ENCODE data around the gene CD22.
"Not testable (repeated sequence)": the region's sequence is repeated elsewhere in the genome, so short reads cannot be mapped to it uniquely, and the experiment has no call there.

CD22 gene

DNA sequence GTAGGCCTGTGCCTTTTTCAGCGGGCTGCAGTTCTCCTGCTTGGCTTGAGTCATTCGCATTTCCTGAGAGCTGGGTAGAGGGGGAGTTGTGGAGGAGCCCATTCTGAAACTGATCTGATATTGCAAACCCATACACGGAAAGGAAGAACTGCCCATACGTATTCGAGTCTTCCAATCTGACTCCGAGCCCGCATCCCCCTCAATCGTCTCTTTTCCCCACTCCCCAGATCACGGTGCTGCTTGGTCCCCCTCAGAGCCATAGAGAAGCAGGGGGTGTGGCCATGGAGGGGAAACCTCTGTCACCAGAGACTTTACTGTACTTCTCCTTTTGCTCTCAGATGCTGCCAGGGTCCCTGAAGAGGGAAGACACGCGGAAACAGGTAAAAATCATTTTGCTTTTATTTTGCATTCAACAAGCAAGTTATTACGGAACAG is at the start of gene CD22:
Gene CD22 (plus strand): TSS at position 337 of the 435 bp plus-strand sequence. CDS start 2,854 bp downstream, outside the sequence.
- no peak for DNase-seq

DNA sequence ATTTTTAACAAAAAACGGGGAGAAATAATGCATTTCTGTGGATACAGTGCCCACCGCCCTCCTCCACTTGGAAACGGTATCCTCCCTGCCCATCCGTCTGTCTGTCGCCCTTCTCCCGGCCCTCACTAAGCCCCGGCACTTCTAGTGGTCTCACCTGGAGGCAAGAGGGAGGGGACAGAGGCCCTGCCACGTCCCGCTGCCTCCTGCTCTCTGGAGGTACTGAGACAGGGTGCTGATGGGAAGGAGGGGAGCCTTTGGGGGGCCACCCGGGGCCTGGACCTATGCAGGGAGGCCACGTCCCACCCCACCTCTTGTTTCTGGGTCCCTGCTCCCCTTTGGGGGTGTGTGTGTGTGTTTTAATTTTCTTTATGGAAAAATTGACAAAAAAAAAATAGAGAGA is 49.6 kb upstream of the CD22 start:
- no peak for DNase-seq

DNA sequence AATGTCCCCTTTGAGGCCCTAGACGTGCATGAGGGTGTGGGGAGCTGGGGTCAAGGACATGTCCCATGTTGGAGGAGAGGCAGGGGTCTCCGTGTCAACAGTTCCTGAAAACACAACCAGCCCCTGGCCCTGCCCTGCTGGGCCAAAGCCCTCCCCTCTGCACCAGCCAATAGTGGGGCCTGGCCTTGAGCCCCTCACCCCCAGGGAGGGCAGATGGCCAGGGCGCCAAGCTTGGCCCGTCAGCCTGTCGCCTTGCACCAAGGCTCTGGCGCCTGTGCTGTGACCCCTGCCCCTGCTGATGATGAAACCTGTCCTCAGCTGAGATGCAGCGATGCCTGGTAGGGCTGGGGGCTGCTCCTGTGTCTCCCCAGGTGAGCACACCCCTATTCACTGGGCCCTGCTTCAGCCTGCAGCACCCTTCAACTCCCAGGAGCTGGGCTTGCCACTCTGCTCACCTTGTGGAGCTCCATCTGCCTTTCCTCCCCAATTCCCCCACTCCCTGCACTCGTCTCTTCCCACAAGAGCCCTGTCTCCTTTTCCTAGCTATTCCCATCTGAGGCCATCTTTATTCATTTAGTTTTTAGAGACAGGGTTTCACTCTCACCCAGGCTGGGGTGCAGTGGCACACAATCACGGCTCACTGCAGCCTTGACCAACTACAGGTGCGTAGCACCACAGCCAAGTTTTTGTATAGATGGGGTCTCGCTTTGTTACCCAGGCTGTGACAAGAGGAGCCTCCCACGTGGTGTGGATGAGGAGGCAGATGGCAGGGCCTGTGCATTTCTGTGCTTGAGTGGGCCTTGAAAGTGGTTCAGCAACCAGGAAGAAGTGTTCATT is 48.8 kb upstream of the CD22 start:
- no peak for DNase-seq

DNA sequence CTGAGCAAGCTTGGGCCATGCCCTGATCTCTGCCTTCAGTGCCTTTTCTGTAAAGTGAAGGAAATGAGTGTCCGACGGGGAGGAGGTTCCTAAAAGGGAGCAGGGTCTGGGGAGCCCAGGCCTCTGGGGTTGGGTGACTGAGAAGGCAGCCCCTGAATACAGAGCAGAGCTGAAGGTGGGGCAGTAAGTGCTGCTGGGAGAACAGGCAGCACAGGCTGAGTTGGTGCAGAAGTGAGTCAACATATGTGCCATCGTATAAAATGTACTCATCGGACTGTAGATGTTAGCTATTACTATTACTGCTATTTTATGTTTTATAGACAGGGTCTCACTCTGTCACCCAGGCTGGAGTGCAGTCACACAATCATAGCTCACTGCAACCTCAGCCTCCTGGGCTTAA is 47.7 kb upstream of the CD22 start:
- DNase-seq, result no peak

DNA sequence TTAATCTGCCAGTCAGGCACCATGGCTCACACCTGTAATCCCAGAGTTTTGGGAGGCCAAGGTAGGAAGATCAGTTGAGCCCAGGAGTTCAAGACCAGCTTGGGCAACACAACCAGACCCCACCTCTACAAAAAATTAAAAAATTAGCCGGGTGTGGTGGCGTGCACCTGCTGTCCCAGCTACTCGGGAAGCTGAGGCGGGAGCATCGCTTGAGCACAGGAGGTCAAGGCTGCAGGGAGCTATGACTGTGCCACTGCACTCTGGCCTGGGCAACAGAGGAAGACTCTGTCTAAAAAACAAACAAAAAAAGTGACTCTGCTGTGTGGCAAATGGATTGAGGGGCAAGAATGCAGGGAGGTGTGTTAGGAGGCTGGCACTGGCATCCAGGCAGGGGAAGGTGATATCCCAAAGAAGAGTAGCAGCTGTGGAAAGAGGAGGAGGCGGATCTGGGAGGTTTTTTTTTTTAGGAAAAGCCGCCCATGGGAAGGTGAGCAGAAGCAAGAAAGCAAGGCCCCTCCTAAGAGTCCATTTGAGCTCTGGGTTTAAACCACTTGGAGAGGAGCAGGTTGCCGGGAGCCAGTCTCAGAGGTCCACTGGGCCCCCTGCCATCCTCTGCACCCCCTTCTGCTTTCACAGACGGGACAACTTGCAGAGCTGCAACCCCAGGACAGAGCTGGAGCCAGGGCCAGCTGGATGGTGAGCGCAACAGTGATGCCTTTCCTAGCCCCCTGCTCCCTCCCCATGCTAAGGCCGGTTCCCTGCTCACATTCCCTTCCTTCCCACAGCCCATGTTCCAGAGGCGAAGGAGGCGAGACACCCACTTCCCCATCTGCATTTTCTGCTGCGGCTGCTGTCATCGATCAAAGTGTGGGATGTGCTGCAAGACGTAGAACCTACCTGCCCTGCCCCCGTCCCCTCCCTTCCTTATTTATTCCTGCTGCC is 44.6 kb upstream of the CD22 start:
- no peak for DNase-seq

DNA sequence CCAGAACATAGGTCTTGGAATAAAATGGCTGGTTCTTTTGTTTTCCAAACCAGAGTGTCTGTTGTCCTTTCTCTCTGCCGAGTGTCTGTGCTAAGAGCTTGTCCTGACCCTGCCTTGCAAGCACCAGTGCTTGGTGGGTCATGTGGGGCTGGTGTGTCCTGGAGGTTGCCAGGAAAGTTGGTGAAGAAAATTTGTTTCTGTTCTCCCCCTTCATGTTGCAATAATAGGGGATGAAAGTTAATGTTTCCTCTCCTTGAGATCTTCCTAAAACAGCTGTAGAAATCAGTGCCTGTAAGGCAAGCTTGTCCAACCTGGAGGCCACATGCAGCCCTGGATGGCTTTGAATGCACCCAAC is 43.9 kb upstream of the CD22 start:
- no peak for DNase-seq

DNA sequence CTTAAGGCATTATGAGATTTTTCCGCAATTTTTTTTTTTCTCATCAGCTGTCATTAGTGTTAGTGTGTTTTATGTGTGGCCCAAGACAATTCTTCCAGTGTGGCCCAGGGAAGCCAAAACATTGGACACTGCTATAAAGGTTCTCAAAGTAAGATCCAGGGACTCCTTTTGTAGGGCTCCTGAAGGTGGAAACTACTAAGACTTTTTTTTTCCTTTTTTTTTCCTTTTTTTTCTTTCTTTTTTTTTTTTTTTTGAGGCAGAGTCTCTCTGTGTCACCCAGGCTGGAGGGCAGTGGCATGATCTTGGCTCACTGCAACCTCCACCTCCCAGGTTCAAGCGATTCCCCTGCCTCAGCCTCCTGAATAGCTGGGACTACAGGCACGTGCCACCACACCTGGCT is 43.5 kb upstream of the CD22 start:
- DNase-seq, result not testable (repeated sequence)

DNA sequence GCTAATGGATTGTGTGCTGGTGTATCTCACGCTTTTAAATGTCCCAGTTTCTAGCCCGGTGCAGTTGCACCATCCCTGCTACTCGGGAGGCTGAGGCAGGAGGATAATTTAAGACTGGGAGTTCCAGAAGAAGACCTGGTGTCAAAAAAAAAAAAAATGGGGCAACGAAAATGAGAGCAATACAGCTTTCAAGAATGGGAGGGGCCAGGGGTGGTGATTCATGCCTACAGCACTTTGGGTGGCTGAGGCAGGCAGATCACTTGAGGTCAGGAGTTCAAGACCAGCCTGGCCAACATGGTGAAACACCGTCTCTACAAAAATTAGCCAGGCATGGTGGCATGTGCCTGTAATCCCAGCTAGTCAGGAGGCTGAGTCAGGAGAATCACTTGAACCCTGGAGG is 42.9 kb upstream of the CD22 start:
- not testable (repeated sequence) for DNase-seq

DNA sequence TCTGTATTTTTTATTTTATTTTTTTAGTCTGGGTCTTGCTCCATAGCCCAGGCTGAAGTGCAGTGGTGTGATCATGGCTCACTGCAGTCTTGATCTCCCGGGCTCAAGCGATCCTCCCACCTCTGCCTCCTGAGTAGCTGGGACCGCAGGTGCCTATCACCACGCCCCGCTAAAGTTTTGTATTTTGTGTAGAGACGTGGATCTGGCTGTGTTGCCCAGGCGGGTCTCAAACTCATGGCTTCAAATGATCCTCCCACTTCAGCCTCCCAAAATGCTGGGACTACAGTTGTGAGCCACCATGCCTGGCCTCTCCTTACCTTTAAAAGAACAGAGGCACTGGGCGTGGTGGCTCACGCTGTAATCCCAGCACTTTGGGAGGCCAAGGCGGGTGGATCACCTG is 41.3 kb upstream of the CD22 start:
- no peak for DNase-seq

DNA sequence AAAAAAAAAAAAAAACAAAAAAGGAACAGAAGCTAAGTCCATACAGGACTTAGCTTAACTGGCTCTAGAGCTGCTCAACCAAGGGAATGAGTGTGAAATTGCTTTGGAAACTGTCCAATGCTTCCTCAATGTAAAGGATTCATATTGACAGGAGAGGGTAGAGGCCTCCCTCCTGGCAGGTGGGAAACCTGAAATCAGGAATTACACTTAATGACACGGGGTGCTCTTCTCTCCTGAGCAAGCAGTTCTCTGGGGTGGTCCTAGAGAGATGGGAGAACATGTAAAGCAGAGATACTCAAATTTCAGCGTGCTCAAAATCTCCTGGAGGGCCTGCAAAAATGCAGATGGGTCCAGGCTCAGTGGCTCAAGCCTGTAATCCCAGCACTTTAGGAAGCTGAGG is 40.7 kb upstream of the CD22 start:
- no peak for DNase-seq

DNA sequence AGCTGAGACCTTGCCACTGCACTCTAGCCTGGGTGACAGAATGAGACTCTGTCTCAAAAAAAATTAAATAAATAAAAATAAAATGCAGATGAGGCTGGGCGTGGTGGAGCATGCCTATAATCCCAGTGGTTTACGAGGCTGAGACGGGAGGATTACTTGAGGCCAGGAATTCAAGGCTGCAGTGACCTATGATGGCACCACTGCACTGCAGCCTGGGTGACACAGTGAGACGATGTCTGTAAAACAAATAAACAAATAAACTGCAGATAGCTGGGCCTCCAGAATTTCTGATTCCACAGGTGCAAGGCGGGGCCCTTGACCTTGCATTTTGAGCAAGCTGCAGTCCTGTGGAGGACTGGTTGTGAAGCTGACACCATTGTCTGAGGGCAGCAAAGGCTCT is 40.1 kb upstream of the CD22 start:
- no peak for DNase-seq

DNA sequence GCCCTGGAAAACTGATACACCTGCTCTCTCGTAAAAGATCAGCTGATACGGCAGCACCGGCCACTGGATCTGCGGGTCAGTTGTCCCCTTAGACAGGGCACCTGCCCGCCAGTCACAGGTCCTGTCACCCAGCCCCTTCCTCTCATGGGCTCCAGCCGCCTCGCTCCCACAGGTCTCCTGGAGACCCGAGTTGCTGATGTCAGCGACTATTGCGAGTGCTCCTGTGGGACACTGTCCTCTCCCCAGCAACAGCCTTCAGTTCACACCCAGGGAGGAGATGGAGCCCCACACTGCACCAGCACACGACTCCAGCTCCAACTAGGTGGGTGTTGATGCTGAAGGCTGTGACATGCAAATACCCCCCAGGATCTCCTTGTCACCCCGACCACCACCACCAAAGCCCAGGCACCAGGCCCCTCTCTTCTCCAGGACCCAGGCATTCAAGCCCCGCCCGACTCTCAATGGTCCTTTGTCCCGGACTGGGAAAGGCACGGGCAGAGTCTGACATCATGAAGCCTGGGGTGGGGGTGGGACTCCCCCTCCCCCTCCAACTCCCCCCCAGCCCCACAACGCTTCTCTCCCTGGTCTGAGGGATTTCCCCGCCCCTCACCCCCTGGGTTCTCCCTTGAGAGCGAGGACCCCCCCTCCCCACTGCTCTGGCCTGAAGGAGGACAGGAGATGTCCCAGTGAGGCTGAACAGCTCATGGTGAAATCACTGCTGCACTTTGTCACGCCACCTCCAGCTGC is 38.4 kb upstream of the CD22 start:
- DNase-seq, result no peak

DNA sequence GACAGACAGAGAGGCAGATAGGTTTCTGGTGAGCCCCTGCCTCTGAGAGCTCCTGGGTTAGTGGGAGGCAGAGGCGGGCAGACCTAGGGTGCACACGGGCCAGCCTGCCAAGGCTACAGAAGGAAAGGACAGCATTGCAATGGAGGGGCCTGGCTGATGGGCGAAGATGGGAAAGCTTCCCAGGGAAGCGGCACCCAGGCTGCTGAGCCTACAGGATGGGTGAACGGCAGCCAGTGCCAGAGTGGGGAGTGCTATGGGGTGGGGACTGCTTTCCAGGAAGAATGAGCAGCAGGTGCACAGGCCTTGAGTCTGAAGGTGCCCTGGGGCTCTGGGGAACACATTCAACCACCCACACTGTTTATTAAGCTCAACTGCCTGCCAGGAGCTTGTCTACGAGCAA is 37.7 kb upstream of the CD22 start:
- DNase-seq, result no peak

DNA sequence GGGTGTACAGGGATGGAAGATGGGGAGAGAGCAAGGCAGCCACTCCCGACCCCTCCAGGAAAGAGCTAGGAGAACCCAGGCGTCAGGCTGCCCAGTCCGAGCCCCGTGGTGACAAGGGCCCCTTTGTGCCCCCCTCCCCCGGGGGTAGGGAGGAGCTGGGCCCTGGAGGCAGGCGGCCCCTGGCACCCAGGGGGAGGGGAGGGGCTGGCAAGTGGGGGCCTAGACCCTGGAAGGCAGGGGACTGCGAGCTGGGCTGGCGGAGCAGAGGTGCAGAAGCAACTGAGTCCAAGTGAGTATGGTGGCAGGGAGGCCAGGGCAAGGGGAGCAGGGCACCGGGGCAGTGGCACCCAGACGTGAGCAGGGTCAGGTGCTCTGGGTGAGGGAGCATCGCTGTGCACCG is 37.1 kb upstream of the CD22 start, which contains the start of gene MAG:
Gene MAG (plus strand): TSS at position 246 of the 400 bp plus-strand sequence. CDS start 3,248 bp downstream, outside the sequence.
- DNase-seq, result no peak

DNA sequence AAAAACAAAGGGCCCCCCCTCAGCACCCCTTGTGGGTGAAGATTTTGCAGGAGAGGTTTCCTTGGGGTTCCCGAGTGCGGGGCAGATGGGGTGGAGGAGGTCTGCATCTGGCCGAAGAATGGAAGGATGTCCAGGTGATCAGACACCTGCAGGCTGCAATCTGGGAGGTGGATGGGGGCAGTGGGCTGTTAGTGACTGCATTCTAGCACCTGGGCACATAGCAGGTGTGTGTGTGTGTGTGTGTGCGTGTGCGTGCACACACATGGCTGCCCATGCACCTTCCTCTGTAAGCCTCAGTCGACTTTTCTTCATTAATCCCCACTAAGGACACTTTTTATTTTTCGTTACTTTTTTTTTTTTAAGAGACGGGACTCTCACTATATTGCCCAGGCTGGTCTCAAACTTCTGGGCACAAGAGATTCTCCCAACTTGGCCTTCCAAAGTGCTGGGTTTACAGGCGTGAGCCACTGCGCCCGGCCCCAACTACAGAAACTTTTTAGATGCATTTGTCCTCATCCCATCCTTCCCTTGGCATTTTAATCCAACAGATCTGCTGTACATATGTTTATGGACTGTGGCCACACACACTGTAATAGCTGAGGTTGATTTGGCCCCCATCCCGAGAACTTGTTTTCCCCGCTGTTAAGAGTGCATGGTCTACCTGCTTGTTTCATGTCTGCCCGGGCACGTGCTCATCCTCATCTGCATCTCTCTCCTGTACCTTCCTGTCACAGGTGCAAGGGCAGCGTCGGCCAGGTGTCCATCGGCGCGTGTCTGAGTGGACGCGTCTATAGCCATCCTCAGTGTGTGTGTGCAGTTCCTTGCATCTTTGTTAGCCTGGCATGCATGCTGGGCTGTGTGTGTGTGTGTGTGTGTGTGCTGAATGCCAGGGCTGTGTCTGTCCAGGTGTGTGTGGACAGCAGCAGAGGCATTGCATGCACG is 36.3 kb upstream of the CD22 start:
- DNase-seq, result no peak

DNA sequence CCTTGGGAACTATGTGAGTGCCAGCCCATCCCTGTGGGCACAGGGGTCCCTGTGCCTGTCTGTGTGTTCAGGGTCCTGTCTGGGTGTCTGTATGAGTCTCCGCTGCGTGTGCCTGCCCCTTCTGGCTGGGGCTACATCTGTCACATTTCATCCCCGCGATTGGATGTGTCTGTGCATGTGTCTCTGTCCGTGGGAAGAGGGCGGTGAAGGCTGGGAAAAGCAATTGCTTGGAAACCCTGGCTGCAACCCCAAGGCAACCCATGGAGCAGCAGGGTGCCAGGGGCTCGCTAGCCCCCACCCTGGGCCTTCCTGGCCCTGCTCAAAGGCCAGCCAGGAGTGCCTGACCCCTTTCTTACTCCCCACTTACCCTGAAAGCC is 35.6 kb upstream of the CD22 start:
- no peak for DNase-seq

DNA sequence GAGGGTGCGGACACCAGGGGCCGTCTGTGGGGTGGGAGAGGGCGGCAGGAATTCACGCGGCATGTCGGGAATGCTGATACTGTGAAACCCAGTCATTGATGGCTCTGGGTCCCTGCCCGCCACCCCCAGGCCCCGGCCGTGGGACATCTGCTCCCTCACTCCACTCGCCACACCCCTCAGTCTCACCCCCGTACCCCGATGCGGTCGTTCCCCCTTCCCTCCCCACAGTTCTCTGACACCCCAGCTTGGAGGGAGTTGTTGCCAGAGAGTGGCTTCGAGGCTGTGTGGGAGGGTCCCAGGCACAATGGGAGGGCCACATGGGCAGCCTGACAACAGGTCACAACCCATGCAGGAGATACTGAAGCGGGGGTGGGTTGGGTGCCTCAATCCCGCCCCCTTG is 35.2 kb upstream of the CD22 start:
- DNase-seq, result no peak

DNA sequence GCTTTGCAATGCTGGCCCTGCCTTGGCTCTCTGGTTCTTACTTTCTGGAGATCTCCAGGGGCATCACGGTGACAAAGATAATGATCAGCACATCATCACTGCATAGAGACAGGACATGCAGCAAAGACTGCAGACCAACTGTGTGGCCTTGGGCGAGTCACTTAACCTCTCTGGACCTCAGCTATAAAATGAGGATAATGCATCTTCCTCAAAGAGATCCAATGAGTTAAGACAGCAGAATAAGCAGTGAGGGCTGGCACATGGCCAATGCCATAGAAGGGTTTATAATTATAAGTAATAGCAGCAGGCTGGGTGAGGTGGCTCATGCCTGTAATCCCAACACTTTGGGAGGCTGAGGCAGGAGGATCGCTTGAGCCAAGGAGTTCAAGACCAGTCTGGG is 34.7 kb upstream of the CD22 start:
- no peak for DNase-seq

DNA sequence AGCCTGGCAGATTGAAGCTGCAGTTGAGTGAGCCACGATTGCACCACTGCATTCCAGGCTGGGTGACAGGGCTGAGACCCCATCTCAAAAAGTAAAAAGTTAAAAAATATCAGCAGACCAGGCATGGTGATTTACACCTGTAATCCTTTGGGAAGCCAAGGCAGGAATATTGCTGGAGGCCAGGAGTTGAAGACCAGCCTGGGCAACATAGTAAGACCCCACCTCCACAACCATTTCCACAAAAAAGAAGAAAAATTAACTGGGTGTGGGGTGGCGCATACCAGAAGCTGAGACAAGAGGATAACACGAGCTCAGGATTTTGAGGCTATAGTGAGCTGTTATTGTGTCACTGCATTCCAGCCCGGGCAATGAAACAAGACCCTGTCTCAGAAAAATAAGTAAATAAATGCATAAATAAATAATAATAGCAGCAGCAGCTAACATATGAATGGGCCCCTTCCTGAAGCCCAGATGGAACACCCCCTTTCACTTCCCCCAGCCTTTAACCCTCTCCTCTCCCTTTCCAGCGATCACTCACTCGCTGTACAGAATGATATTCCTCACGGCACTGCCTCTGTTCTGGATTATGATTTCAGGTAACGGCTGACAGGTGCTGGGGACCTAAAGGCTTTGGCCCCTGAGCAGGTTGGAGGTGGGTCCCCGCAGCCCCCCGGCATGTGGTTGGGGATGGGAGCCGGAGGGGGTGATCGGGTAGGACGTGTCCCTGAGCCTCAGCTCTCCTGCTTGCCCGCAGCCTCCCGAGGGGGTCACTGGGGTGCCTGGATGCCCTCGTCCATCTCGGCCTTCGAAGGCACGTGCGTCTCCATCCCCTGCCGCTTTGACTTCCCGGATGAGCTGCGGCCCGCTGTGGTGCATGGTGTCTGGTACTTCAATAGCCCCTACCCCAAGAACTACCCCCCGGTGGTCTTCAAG is 33.9 kb upstream of the CD22 start:
- DNase-seq, result no peak

DNA sequence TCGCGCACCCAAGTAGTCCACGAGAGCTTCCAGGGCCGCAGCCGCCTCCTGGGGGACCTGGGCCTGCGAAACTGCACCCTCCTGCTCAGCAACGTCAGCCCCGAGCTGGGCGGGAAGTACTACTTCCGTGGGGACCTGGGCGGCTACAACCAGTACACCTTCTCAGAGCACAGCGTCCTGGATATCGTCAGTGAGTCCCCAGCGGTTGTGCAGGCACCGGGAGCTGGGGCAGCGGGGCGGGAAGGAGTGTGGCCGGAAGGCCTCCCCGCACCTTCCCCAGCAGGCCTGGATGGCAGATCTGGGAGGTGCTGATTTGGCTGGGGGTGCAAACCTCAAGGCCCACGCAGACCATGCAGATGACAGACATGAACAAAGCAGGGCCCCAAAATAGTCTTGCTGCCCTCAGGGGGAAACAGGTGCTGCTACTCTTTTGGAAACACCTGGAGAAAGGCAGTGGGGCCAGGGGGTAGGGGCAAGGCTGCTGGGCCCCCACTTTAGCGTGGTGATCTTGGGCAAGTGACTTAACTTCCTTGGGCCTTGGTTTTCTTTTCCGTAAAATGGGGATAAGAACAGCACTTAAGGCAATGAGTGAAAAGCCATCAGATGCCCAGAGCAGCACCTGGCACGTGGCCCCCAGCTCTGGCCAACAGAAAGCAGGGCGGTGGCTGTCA is 33.1 kb upstream of the CD22 start:
- DNase-seq, result peak in 1 of 2 experiments; percentile 13

All from stimulated activated CD4-positive, alpha-beta T cell treated with anti-CD3 and anti-CD28 coated beads, Interleukin-4, amount 100 ng/mL, for 4 hours (primary cell).